ENCODE data around the gene ARHGEF33.

ARHGEF33 gene

DNA sequence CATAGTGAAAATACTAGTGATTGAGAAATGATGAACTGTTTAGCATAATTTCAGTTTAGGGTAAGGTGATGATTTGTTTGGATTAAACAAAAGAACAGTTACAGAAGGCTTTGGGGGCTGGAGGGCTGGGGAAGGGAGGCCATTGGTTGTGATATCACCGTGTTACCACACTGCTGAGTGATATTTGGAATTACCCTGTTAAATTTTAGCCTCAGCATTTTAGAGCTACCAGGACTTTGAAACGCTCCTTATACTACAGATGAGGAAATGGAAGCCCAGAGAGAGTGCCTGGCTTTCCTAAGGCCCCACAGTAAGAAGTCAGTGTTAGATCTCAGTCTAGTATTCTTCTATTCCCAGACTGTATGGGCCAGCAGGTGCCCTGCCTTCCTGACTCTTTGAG lies 15.6 kb downstream of the ARHGEF33 start:
- TF ChIP-seq TAF1 (IDR thresholded peaks at IDR 0.05; ENCODE audit: low read depth) = no peak
- no peak for TF ChIP-seq EP300 (IDR thresholded peaks at IDR 0.05; ENCODE audit: borderline replicate concordance)
- no peak for TF ChIP-seq USF1 (IDR thresholded peaks at IDR 0.05)
- no peak for TF ChIP-seq RAD21 (IDR thresholded peaks at IDR 0.05; ENCODE audit: low read depth)
- TF ChIP-seq, protein P1, sequence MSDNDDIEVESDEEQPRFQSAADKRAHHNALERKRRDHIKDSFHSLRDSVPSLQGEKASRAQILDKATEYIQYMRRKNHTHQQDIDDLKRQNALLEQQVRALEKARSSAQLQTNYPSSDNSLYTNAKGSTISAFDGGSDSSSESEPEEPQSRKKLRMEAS (IDR thresholded peaks at IDR 0.05) = no peak
- no peak for TF ChIP-seq YY1 (IDR thresholded peaks at IDR 0.05; ENCODE audit: low read depth)
- TF ChIP-seq TEAD4 (IDR thresholded peaks at IDR 0.05) = no peak
- TF ChIP-seq, protein P2, sequence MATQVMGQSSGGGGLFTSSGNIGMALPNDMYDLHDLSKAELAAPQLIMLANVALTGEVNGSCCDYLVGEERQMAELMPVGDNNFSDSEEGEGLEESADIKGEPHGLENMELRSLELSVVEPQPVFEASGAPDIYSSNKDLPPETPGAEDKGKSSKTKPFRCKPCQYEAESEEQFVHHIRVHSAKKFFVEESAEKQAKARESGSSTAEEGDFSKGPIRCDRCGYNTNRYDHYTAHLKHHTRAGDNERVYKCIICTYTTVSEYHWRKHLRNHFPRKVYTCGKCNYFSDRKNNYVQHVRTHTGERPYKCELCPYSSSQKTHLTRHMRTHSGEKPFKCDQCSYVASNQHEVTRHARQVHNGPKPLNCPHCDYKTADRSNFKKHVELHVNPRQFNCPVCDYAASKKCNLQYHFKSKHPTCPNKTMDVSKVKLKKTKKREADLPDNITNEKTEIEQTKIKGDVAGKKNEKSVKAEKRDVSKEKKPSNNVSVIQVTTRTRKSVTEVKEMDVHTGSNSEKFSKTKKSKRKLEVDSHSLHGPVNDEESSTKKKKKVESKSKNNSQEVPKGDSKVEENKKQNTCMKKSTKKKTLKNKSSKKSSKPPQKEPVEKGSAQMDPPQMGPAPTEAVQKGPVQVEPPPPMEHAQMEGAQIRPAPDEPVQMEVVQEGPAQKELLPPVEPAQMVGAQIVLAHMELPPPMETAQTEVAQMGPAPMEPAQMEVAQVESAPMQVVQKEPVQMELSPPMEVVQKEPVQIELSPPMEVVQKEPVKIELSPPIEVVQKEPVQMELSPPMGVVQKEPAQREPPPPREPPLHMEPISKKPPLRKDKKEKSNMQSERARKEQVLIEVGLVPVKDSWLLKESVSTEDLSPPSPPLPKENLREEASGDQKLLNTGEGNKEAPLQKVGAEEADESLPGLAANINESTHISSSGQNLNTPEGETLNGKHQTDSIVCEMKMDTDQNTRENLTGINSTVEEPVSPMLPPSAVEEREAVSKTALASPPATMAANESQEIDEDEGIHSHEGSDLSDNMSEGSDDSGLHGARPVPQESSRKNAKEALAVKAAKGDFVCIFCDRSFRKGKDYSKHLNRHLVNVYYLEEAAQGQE (IDR thresholded peaks at IDR 0.05; ENCODE audit: low read depth) = no peak
- TF ChIP-seq FOXM1 (IDR thresholded peaks at IDR 0.05; ENCODE audit: borderline replicate concordance, low read depth) = no peak

- no peak for TF ChIP-seq EP300 (IDR thresholded peaks at IDR 0.05; ENCODE audit: borderline replicate concordance)
These were observed 17.6 kb downstream of the ARHGEF33 start for GRCh38 chr2:38907242-38907641.

GRCh38 chr2:38907743-38908562 lies 18.3 kb downstream of the ARHGEF33 start:
- TF ChIP-seq NFIC (IDR thresholded peaks at IDR 0.05) (no peak), EP300 (IDR thresholded peaks at IDR 0.05; ENCODE audit: borderline replicate concordance) (no peak), ZBTB7A (IDR thresholded peaks at IDR 0.05; ENCODE audit: low read depth) (no peak), TCF12 (IDR thresholded peaks at IDR 0.05; ENCODE audit: low read depth) (no peak), EGR1 (IDR thresholded peaks at IDR 0.05) (no peak)

DNA sequence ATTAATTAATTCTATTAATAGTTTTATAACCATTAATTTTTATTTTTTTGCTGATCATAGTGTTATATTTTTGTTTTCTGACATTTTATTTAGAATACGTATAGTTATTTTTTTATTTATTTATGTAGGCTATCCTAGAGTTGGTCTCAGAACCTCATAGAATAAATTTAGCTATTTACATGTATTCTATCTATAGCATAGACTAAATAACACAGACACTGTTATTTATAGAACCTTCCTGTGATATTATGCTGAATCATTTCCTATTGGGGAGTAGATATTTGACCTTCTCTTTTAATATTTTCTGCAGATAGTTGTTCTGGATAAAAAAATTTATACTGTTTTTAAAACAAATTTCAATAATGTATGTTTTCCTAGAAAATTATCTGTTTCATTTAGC lies 20.2 kb downstream of the ARHGEF33 start:
- TF ChIP-seq CREB1 (IDR thresholded peaks at IDR 0.05; ENCODE audit: low read depth) = no peak
- no peak for TF ChIP-seq TCF12 (IDR thresholded peaks at IDR 0.05; ENCODE audit: low read depth)
- no peak for TF ChIP-seq USF1 (IDR thresholded peaks at IDR 0.05)
- TF ChIP-seq EGR1 (IDR thresholded peaks at IDR 0.05) = no peak
- no peak for TF ChIP-seq EP300 (IDR thresholded peaks at IDR 0.05; ENCODE audit: borderline replicate concordance)
- TF ChIP-seq, protein P1 (IDR thresholded peaks at IDR 0.05) = no peak
- no peak for TF ChIP-seq NFIC (IDR thresholded peaks at IDR 0.05)
- TF ChIP-seq, protein P2 (IDR thresholded peaks at IDR 0.05; ENCODE audit: low read depth) = no peak
- no peak for TF ChIP-seq TEAD4 (IDR thresholded peaks at IDR 0.05)
- no peak for TF ChIP-seq ZBTB7A (IDR thresholded peaks at IDR 0.05; ENCODE audit: low read depth)
- no peak for TF ChIP-seq FOXM1 (IDR thresholded peaks at IDR 0.05; ENCODE audit: borderline replicate concordance, low read depth)
- no peak for TF ChIP-seq YY1 (IDR thresholded peaks at IDR 0.05; ENCODE audit: low read depth)
- TF ChIP-seq CEBPB (IDR thresholded peaks at IDR 0.05) = no peak
- no peak for TF ChIP-seq RAD21 (IDR thresholded peaks at IDR 0.05; ENCODE audit: low read depth)
- no peak for TF ChIP-seq TAF1 (IDR thresholded peaks at IDR 0.05; ENCODE audit: low read depth)

DNA sequence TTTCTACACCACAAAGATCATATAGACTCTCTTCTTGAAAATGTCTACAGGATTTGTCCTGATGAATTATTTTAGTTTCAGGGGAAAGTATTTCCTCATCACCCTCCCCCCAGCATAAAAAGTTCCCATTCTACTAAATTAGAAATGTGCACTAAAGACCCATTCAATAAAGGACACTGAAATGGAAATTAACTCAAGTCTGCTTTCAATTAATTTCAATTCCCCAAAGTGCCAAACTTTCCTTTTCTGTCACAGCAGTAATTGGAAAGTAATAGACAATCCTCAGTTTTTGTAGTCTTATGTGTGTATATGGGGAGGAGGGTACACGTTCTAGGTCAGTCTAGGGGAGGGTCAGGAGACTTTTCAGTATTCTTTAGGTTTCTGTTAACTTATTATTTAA lies 21.5 kb downstream of the ARHGEF33 start:
- TF ChIP-seq USF1 (IDR thresholded peaks at IDR 0.05) (no peak), YY1 (IDR thresholded peaks at IDR 0.05; ENCODE audit: low read depth) (no peak), ZBTB7A (IDR thresholded peaks at IDR 0.05; ENCODE audit: low read depth) (no peak), EGR1 (IDR thresholded peaks at IDR 0.05) (no peak), EP300 (IDR thresholded peaks at IDR 0.05; ENCODE audit: borderline replicate concordance) (no peak), TAF1 (IDR thresholded peaks at IDR 0.05; ENCODE audit: low read depth) (no peak), TEAD4 (IDR thresholded peaks at IDR 0.05) (no peak), TCF12 (IDR thresholded peaks at IDR 0.05; ENCODE audit: low read depth) (no peak), CREB1 (IDR thresholded peaks at IDR 0.05; ENCODE audit: low read depth) (no peak), NFIC (IDR thresholded peaks at IDR 0.05) (no peak), CEBPB (IDR thresholded peaks at IDR 0.05) (no peak)
- TF ChIP-seq, protein P2 (IDR thresholded peaks at IDR 0.05; ENCODE audit: low read depth) = no peak

Measured in Ishikawa (cell line).